ENCODE results near the gene MVB12B.

The MVB12B gene

GRCh38 chr9:126491568-126491879 is 164.9 kb downstream of the MVB12B start:
- Histone ChIP-seq H2BK120ac (ENCODE audit: low read depth, low read length) (no peak overlapping the region), H4K8ac (ENCODE audit: low read depth, low read length) (no peak overlapping the region), H2BK15ac (ENCODE audit: low read length) (no peak overlapping the region), H3K36me3 (replicated peaks in 1 of 2; ENCODE audit: control insufficient read depth in 2 of 2, insufficient read depth in 2 of 2, low read length in 2 of 2) (peaks cover 0 to 3% of the 10 kb centered on the region in 2 donors), H3K4me1 (ENCODE audit: control insufficient read depth in 2 of 2, insufficient read depth in 1 of 2, low read depth in 1 of 2, low read length in 2 of 2) (peaks cover 0 to 5% of the 10 kb centered on the region in 2 donors), H2AK5ac (ENCODE audit: low read depth, low read length) (no peak overlapping the region), H3K4me3 (ENCODE audit: low read length in 2 of 2) (no peak overlapping the region), H3K18ac (ENCODE audit: low read length) (no peak overlapping the region), H2AFZ (ENCODE audit: low read length) (no peak overlapping the region), H2BK12ac (ENCODE audit: low read length) (no peak overlapping the region), H3K79me1 (ENCODE audit: low read depth, low read length) (no peaks in the 10 kb centered on the region), H3K27me3 (ENCODE audit: control insufficient read depth in 3 of 3, insufficient read depth in 3 of 3, low read depth in 1 of 3, low read length in 3 of 3) (no peaks in the 10 kb centered on the region), H3K4me2 (ENCODE audit: insufficient read depth, low read length, poor library complexity, severe bottlenecking) (no peak overlapping the region), H2BK5ac (ENCODE audit: low read length) (no peak overlapping the region), H4K91ac (ENCODE audit: low read depth, low read length, poor library complexity) (no peak overlapping the region), H3K9me3 (replicated peaks in 1 of 2; ENCODE audit: control insufficient read depth in 2 of 2, insufficient read depth in 1 of 2, low read depth in 1 of 2, low read length in 2 of 2) (no peaks in the 10 kb centered on the region), H3K9ac (ENCODE audit: low read depth, low read length, poor library complexity) (no peak overlapping the region), H3K27ac (replicated peaks; ENCODE audit: low read length) (no peak overlapping the region), H3K14ac (ENCODE audit: low read length) (no peak overlapping the region), H3K4ac (ENCODE audit: low read length) (no peak overlapping the region), H3K23ac (ENCODE audit: low read depth, low read length, poor library complexity) (no peak overlapping the region)
- DNase-seq (ENCODE audit: low spot score) = no peak
- no CpG with 5 or more reads among the region's 3 CpGs for WGBS, 2 donors (ENCODE audit: extremely low coverage in 2 of 2, insufficient read length in 2 of 2, insufficient replicate concordance in 1 of 2)

- no peak overlapping the region for H4K8ac ChIP-seq (ENCODE audit: low read depth, low read length)
- H2AK5ac ChIP-seq (ENCODE audit: low read depth, low read length) = no peak overlapping the region
- H2BK12ac ChIP-seq (ENCODE audit: low read length) = no peak overlapping the region
- H3K18ac ChIP-seq (ENCODE audit: low read length) = no peak overlapping the region
- no peak overlapping the region for H2BK5ac ChIP-seq (ENCODE audit: low read length)
- H2BK120ac ChIP-seq (ENCODE audit: low read depth, low read length) = no peak overlapping the region
- H3K36me3 ChIP-seq (replicated peaks in 1 of 2; ENCODE audit: control insufficient read depth in 2 of 2, insufficient read depth in 2 of 2, low read length in 2 of 2) = peaks cover 0 to 3% of the 10 kb centered on the region in 2 donors
- no peak overlapping the region for H3K9ac ChIP-seq (ENCODE audit: low read depth, low read length, poor library complexity)
- no peak overlapping the region for H3K4me3 ChIP-seq (ENCODE audit: low read length in 2 of 2)
- no peak overlapping the region for H3K4me2 ChIP-seq (ENCODE audit: insufficient read depth, low read length, poor library complexity, severe bottlenecking)
- H3K27ac ChIP-seq (replicated peaks; ENCODE audit: low read length) = no peak overlapping the region
- H3K4ac ChIP-seq (ENCODE audit: low read length) = no peak overlapping the region
- H3K23ac ChIP-seq (ENCODE audit: low read depth, low read length, poor library complexity) = no peak overlapping the region
- no peak overlapping the region for H3K14ac ChIP-seq (ENCODE audit: low read length)
- DNase-seq (ENCODE audit: low spot score) = no peak
- H3K9me3 ChIP-seq (replicated peaks in 1 of 2; ENCODE audit: control insufficient read depth in 2 of 2, insufficient read depth in 1 of 2, low read depth in 1 of 2, low read length in 2 of 2) = no peaks in the 10 kb centered on the region
- no peak overlapping the region for H2BK15ac ChIP-seq (ENCODE audit: low read length)
- H3K4me1 ChIP-seq (ENCODE audit: control insufficient read depth in 2 of 2, insufficient read depth in 1 of 2, low read depth in 1 of 2, low read length in 2 of 2) = peaks cover 0 to 5% of the 10 kb centered on the region in 2 donors
- no CpG with 5 or more reads among the region's 10 CpGs for WGBS, 2 donors (ENCODE audit: extremely low coverage in 2 of 2, insufficient read length in 2 of 2, insufficient replicate concordance in 1 of 2)
- no peaks in the 10 kb centered on the region for H3K79me1 ChIP-seq (ENCODE audit: low read depth, low read length)
- no peak overlapping the region for H2AFZ ChIP-seq (ENCODE audit: low read length)
- no peak overlapping the region for H4K91ac ChIP-seq (ENCODE audit: low read depth, low read length, poor library complexity)
- H3K27me3 ChIP-seq (ENCODE audit: control insufficient read depth in 3 of 3, insufficient read depth in 3 of 3, low read depth in 1 of 3, low read length in 3 of 3) = no peaks in the 10 kb centered on the region
Measured at GRCh38 chr9:126491949-126492348, 165.3 kb downstream of the MVB12B start.

GRCh38 chr9:126494264-126494663 is 167.6 kb downstream of the MVB12B start:
- no peak overlapping the region for H4K8ac ChIP-seq (ENCODE audit: low read depth, low read length)
- H3K4me1 ChIP-seq (ENCODE audit: control insufficient read depth in 2 of 2, insufficient read depth in 1 of 2, low read depth in 1 of 2, low read length in 2 of 2) = peaks cover 0 to 5% of the 10 kb centered on the region in 2 donors
- no peak overlapping the region for H3K4me2 ChIP-seq (ENCODE audit: insufficient read depth, low read length, poor library complexity, severe bottlenecking)
- no peaks in the 10 kb centered on the region for H3K9me3 ChIP-seq (replicated peaks in 1 of 2; ENCODE audit: control insufficient read depth in 2 of 2, insufficient read depth in 1 of 2, low read depth in 1 of 2, low read length in 2 of 2)
- H3K4me3 ChIP-seq (ENCODE audit: low read length in 2 of 2) = no peak overlapping the region
- H3K4ac ChIP-seq (ENCODE audit: low read length) = no peak overlapping the region
- no peaks in the 10 kb centered on the region for H3K36me3 ChIP-seq (replicated peaks in 1 of 2; ENCODE audit: control insufficient read depth in 2 of 2, insufficient read depth in 2 of 2, low read length in 2 of 2)
- no peak overlapping the region for H3K27ac ChIP-seq (replicated peaks; ENCODE audit: low read length)
- no peak overlapping the region for H3K9ac ChIP-seq (ENCODE audit: low read depth, low read length, poor library complexity)
- H3K79me1 ChIP-seq (ENCODE audit: low read depth, low read length) = peaks cover 2% of the 10 kb centered on the region
- H2AFZ ChIP-seq (ENCODE audit: low read length) = no peak overlapping the region
- H2BK120ac ChIP-seq (ENCODE audit: low read depth, low read length) = no peak overlapping the region
- no peak for DNase-seq (ENCODE audit: low spot score)
- no peak overlapping the region for H2AK5ac ChIP-seq (ENCODE audit: low read depth, low read length)
- no peak overlapping the region for H3K23ac ChIP-seq (ENCODE audit: low read depth, low read length, poor library complexity)
- no CpG with 5 or more reads among the region's 6 CpGs for WGBS, 2 donors (ENCODE audit: extremely low coverage in 2 of 2, insufficient read length in 2 of 2, insufficient replicate concordance in 1 of 2)
- H2BK12ac ChIP-seq (ENCODE audit: low read length) = no peak overlapping the region
- no peak overlapping the region for H2BK5ac ChIP-seq (ENCODE audit: low read length)
- no peak overlapping the region for H3K18ac ChIP-seq (ENCODE audit: low read length)
- H2BK15ac ChIP-seq (ENCODE audit: low read length) = no peak overlapping the region
- no peak overlapping the region for H3K14ac ChIP-seq (ENCODE audit: low read length)
- H4K91ac ChIP-seq (ENCODE audit: low read depth, low read length, poor library complexity) = no peak overlapping the region
- no peaks in the 10 kb centered on the region for H3K27me3 ChIP-seq (ENCODE audit: control insufficient read depth in 3 of 3, insufficient read depth in 3 of 3, low read depth in 1 of 3, low read length in 3 of 3)

- Histone ChIP-seq H3K4me1 (ENCODE audit: control insufficient read depth in 2 of 2, insufficient read depth in 1 of 2, low read depth in 1 of 2, low read length in 2 of 2) (peaks cover 2 to 5% of the 10 kb centered on the region in 2 donors), H3K4ac (ENCODE audit: low read length) (no peak overlapping the region), H3K79me1 (ENCODE audit: low read depth, low read length) (peaks cover 2% of the 10 kb centered on the region), H3K9me3 (replicated peaks in 1 of 2; ENCODE audit: control insufficient read depth in 2 of 2, insufficient read depth in 1 of 2, low read depth in 1 of 2, low read length in 2 of 2) (no peaks in the 10 kb centered on the region), H3K27me3 (ENCODE audit: control insufficient read depth in 3 of 3, insufficient read depth in 3 of 3, low read depth in 1 of 3, low read length in 3 of 3) (peaks cover 0 to 4% (median 1%) of the 10 kb centered on the region in 3 experiments), H3K9ac (ENCODE audit: low read depth, low read length, poor library complexity) (no peak overlapping the region), H2BK15ac (ENCODE audit: low read length) (no peak overlapping the region), H3K4me2 (ENCODE audit: insufficient read depth, low read length, poor library complexity, severe bottlenecking) (no peak overlapping the region), H3K18ac (ENCODE audit: low read length) (no peak overlapping the region), H2BK5ac (ENCODE audit: low read length) (no peak overlapping the region), H2AK5ac (ENCODE audit: low read depth, low read length) (no peak overlapping the region), H4K8ac (ENCODE audit: low read depth, low read length) (no peak overlapping the region), H2AFZ (ENCODE audit: low read length) (no peak overlapping the region), H4K91ac (ENCODE audit: low read depth, low read length, poor library complexity) (no peak overlapping the region), H2BK120ac (ENCODE audit: low read depth, low read length) (no peak overlapping the region), H3K4me3 (ENCODE audit: low read length in 2 of 2) (no peak overlapping the region), H3K27ac (replicated peaks; ENCODE audit: low read length) (no peak overlapping the region), H3K36me3 (replicated peaks in 1 of 2; ENCODE audit: control insufficient read depth in 2 of 2, insufficient read depth in 2 of 2, low read length in 2 of 2) (no peaks in the 10 kb centered on the region), H2BK12ac (ENCODE audit: low read length) (no peak overlapping the region), H3K23ac (ENCODE audit: low read depth, low read length, poor library complexity) (no peak overlapping the region), H3K14ac (ENCODE audit: low read length) (no peak overlapping the region)
- no CpG with 5 or more reads among the region's 1 CpG for WGBS, 2 donors (ENCODE audit: extremely low coverage in 2 of 2, insufficient read length in 2 of 2, insufficient replicate concordance in 1 of 2)
- DNase-seq (ENCODE audit: low spot score) = no peak
Measured at GRCh38 chr9:126494746-126495145, 168.1 kb downstream of the MVB12B start.

Data from neuronal stem cell (in vitro differentiated cells).